Endothelial cell of umbilical vein (primary cell): ENCODE results near the gene RNF40.

ENCODE experiments used
- CTCF ChIP-seq, 2 donors: IDR thresholded peaks; 1 replicate in 1 of 2; 2 replicates in 1 of 2; pipeline ENCODE4 v1.5.1; 2011; ENCODE audit warnings: low read length in 2 of 2, mild to moderate bottlenecking in 2 of 2, moderate library complexity in 2 of 2, control low read depth in 1 of 2, inconsistent platforms in 1 of 2, low read depth in 1 of 2; ENCODE audit not compliant: insufficient read depth in 1 of 2; ENCODE audit errors: extremely low read depth in 1 of 2
- EZH2 ChIP-seq: IDR thresholded peaks from 2 replicates; pipeline ENCODE4 v1.6.1; 2012; ENCODE audit warnings: borderline replicate concordance, low read depth, mild to moderate bottlenecking, moderate library complexity, low read length, inconsistent platforms; ENCODE audit not compliant: severe bottlenecking

- no peak for TF ChIP-seq CTCF (IDR thresholded peaks at IDR 0.05; ENCODE audit: extremely low read depth in 1 of 2, insufficient read depth in 1 of 2, low read depth in 1 of 2, low read length in 2 of 2)
- TF ChIP-seq EZH2 = no peak
Observed at GRCh38 chr16:30813821-30814189, 51.7 kb downstream of the RNF40 start.
